ENCODE measurements around the gene PTGER2. TPM values are rescaled to one million over a fixed set of nuclear protein-coding genes. Genes with fewer than 3 reads are reported as not detected.

The PTGER2 gene
- total RNA-seq, 4 donors from 2014 or later, result 2.1 to 14.4 (median 4.0) TPM

DNA sequence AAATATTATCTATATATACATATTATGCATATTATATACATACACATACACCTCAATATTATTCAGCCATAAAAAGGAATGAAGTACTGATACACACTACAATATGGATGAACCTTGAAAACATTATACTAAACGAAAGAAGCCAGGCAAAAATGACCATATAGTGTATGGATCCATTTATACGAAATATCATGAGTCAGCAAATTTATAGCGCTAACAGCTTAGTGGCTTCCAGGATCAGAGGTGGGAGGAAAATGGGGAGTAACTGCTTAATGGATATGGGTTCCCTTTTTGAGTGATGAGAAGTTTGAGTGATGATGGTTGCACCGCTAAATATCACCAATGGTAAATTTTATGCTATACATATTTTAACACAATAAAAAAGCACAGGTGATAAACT is 32.7 kb downstream of the PTGER2 start:
- no peaks in the 10 kb centered on the region for H3K9me3 ChIP-seq
- H3K4me3 ChIP-seq, result no peak overlapping the region
- TF ChIP-seq POLR2A (IDR thresholded peaks at IDR 0.05) (no peak), EP300 (IDR thresholded peaks at IDR 0.05) (no peak)
- TF ChIP-seq, protein P1, sequence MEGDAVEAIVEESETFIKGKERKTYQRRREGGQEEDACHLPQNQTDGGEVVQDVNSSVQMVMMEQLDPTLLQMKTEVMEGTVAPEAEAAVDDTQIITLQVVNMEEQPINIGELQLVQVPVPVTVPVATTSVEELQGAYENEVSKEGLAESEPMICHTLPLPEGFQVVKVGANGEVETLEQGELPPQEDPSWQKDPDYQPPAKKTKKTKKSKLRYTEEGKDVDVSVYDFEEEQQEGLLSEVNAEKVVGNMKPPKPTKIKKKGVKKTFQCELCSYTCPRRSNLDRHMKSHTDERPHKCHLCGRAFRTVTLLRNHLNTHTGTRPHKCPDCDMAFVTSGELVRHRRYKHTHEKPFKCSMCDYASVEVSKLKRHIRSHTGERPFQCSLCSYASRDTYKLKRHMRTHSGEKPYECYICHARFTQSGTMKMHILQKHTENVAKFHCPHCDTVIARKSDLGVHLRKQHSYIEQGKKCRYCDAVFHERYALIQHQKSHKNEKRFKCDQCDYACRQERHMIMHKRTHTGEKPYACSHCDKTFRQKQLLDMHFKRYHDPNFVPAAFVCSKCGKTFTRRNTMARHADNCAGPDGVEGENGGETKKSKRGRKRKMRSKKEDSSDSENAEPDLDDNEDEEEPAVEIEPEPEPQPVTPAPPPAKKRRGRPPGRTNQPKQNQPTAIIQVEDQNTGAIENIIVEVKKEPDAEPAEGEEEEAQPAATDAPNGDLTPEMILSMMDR (IDR thresholded peaks at IDR 0.05), result no peak
- no peak for DNase-seq (ENCODE audit: low spot score in 2 of 2)
- H3K4me1 ChIP-seq, result peaks cover 0 to 12% (median 6%) of the 10 kb centered on the region in 4 donors
- H3K36me3 ChIP-seq, result no peaks in the 10 kb centered on the region
- H3K27me3 ChIP-seq, result no peaks in the 10 kb centered on the region
- 89 to 91% methylated on average over 4 of the region's 4 CpGs for WGBS, 2 donors
- H3K27ac ChIP-seq, result no peak overlapping the region

DNA sequence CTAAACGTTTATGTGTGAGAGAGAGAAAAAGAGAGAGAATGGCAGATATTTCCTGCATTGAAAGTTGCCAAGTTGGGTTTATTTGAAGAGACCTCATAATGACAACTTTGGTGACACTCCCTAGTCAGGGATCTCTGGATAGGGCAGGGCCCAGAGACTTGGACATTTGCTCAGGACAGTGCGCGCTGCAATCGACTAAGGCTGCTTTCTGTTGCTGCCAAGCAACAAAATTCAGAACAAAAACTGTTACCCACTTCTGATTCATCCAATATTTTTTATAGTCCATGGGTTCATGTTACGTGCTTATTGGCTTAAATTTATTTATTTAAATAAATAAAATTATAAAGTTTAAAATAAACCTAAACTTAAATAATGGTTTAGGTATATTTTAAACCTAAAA is 34.2 kb downstream of the PTGER2 start:
- Histone ChIP-seq H3K36me3 (no peaks in the 10 kb centered on the region), H3K4me1 (peaks cover 0 to 20% (median 6%) of the 10 kb centered on the region in 4 donors), H3K27me3 (no peaks in the 10 kb centered on the region), H3K9me3 (no peaks in the 10 kb centered on the region), H3K4me3 (no peak overlapping the region), H3K27ac (no peak overlapping the region)
- DNase-seq (ENCODE audit: low spot score in 2 of 2), result no peak
- 83 to 87% methylated on average over 5 of the region's 5 CpGs for WGBS, 2 donors
- no peak for TF ChIP-seq POLR2A (IDR thresholded peaks at IDR 0.05)
- TF ChIP-seq, protein P1 (IDR thresholded peaks at IDR 0.05), result no peak
- no peak for TF ChIP-seq EP300 (IDR thresholded peaks at IDR 0.05)

DNA sequence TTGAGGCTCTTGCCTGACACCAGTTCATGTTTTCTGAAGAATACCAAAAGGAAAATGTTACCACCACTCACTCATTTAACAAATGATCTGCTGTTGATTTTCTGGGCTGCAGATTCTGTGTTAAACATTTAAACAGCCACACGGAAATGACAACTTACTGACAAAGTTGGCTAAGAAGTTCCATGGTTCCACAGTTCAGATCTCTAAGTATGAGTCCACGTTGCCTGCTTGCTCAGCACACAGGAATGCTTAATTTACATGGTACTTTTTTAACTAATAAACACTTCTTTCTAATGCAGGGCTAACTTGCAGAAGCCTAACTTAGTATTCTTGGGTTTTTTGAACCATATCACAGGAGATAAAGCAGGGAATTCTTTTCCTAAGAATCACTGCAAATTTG is 34.7 kb downstream of the PTGER2 start:
- no peak overlapping the region for H3K27ac ChIP-seq
- WGBS, 2 donors, result 24 to 34% methylated on average over 2 of the region's 2 CpGs
- no peak overlapping the region for H3K4me3 ChIP-seq
- H3K27me3 ChIP-seq, result no peaks in the 10 kb centered on the region
- no peaks in the 10 kb centered on the region for H3K36me3 ChIP-seq
- DNase-seq (ENCODE audit: low spot score in 2 of 2), result no peak
- no peaks in the 10 kb centered on the region for H3K9me3 ChIP-seq
- TF ChIP-seq, protein P1 (IDR thresholded peaks at IDR 0.05), result no peak
- TF ChIP-seq EP300 (IDR thresholded peaks at IDR 0.05) (no peak), POLR2A (IDR thresholded peaks at IDR 0.05) (no peak)
- H3K4me1 ChIP-seq, result peaks cover 0 to 20% (median 6%) of the 10 kb centered on the region in 4 donors

DNA sequence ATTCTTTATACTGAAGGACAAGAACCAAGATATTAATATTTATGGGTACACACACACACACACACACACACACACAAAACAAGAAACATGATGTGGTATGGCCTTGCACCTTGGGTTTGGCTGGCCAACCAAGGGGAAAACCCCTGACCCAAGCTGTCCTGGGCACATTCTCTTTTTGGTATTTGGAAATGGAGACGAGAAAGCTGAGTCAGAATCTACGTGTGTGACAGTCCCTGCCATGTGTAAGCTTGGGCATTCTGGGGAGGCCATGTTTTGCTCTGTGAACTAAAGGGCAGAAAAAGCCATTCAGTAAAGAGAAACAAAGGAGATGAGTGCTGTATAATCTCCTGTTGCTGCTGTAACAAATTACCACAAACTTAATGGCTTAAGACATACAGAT is 35.6 kb downstream of the PTGER2 start:
- no peak for DNase-seq (ENCODE audit: low spot score in 2 of 2)
- 54% methylated on average over 2 of the region's 2 CpGs for WGBS, 2 donors
- no peaks in the 10 kb centered on the region for H3K27me3 ChIP-seq

DNA sequence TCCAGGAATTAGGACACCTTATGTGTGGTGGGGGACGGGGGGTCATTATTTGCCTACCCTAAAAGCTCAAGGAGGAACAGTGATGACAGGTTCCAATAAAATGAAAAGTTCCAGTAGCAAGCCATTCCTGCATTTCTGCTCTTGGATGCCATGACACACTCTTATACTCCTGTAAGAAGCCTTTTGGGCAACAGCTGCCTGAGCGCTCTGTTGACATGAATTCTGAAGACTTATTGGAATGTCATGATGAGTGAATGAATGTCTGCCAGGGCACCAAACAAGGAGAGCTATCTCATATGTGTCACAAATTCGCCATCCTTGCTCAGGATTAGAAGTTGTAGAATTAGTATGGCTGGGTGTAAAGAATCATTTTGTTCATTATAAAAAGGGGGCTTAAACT is 36.3 kb downstream of the PTGER2 start:
- TF ChIP-seq POLR2A (IDR thresholded peaks at IDR 0.05) (no peak), EP300 (IDR thresholded peaks at IDR 0.05) (no peak)
- TF ChIP-seq, protein P1 (IDR thresholded peaks at IDR 0.05), result no peak
- Histone ChIP-seq H3K9me3 (no peaks in the 10 kb centered on the region), H3K4me1 (peaks cover 0 to 22% (median 6%) of the 10 kb centered on the region in 4 donors), H3K36me3 (no peaks in the 10 kb centered on the region), H3K27me3 (no peaks in the 10 kb centered on the region), H3K4me3 (no peak overlapping the region), H3K27ac (no peak overlapping the region)
- DNase-seq (ENCODE audit: low spot score in 2 of 2), result no peak
- 50 to 71% methylated on average over 3 of the region's 3 CpGs for WGBS, 2 donors

More for the DNA sequence above, 35.6 kb downstream of the PTGER2 start:
- Histone ChIP-seq H3K36me3 (no peaks in the 10 kb centered on the region), H3K4me1 (peaks cover 0 to 20% (median 6%) of the 10 kb centered on the region in 4 donors), H3K27ac (no peak overlapping the region), H3K4me3 (no peak overlapping the region), H3K9me3 (no peaks in the 10 kb centered on the region)
- no peak for TF ChIP-seq EP300 (IDR thresholded peaks at IDR 0.05)
- TF ChIP-seq, protein P1 (IDR thresholded peaks at IDR 0.05), result no peak
- no peak for TF ChIP-seq POLR2A (IDR thresholded peaks at IDR 0.05)

All from tibial nerve (tissue), 4 donors.